ENCODE measurements around the gene TMEM154.

The TMEM154 gene

GRCh38 chr4:152588869-152589268 lies 90.9 kb downstream of the TMEM154 start:
- no peak for DNase-seq

GRCh38 chr4:152587127-152587526 lies 92.7 kb downstream of the TMEM154 start:
- DNase-seq = no peak

GRCh38 chr4:152586668-152587067 lies 93.1 kb downstream of the TMEM154 start:
- peak in 1 of 2 experiments; percentile 9 for DNase-seq

- no peak for DNase-seq
These were observed 94.8 kb downstream of the TMEM154 start for GRCh38 chr4:152585023-152585441.

GRCh38 chr4:152581536-152582160 lies 98.1 kb downstream of the TMEM154 start:
- no peak for DNase-seq

GRCh38 chr4:152579916-152580315 lies 99.9 kb downstream of the TMEM154 start:
- no peak for DNase-seq

- no peak for DNase-seq
These were observed 100.6 kb downstream of the TMEM154 start for GRCh38 chr4:152579107-152579764.

- DNase-seq = no peak
These were observed 101.1 kb downstream of the TMEM154 start for GRCh38 chr4:152578670-152579069.

GRCh38 chr4:152577708-152578396 lies 101.9 kb downstream of the TMEM154 start:
- peak; percentile 60 to 66 for DNase-seq

- no peak for DNase-seq
These were observed 104.3 kb downstream of the TMEM154 start for GRCh38 chr4:152575533-152575932.

- no peak for DNase-seq
These were observed 105.9 kb downstream of the TMEM154 start for GRCh38 chr4:152573861-152574260.

- no peak for DNase-seq
These were observed 107.2 kb downstream of the TMEM154 start for GRCh38 chr4:152572417-152573086.

GRCh38 chr4:152571770-152572169 lies 108.0 kb downstream of the TMEM154 start:
- DNase-seq = no peak

- no peak for DNase-seq
These were observed 108.5 kb downstream of the TMEM154 start for GRCh38 chr4:152571296-152571695.
